22Rv1 (cell line): ENCODE data around the gene ITFG2.

Source experiments
- H3K27ac ChIP-seq: fragments of 450-650 bp; 2 replicates; pipeline ENCODE4 v1.5.1; 2017
- CTCF ChIP-seq: fragments of 450-650 bp; IDR thresholded peaks from 2 replicates; pipeline ENCODE4 v1.5.1; 2017; ENCODE audit warnings: mild to moderate bottlenecking
- ZFX ChIP-seq: fragments of 450-650 bp; IDR thresholded peaks from 2 replicates; pipeline ENCODE4 v1.6.1; 2017; ENCODE audit warnings: antibody characterized with exemption, borderline replicate concordance

ITFG2 gene

GRCh38 chr12:2772370-2772769 is 40.1 kb upstream of the ITFG2 start:
- TF ChIP-seq ZFX (no peak), CTCF (no peak)
- no peak overlapping the region for H3K27ac ChIP-seq

GRCh38 chr12:2773199-2773875 is 39.1 kb upstream of the ITFG2 start:
- no peak overlapping the region for H3K27ac ChIP-seq
- TF ChIP-seq ZFX = no peak
- TF ChIP-seq CTCF = no peak

- no peak overlapping the region for H3K27ac ChIP-seq
- no peak for TF ChIP-seq ZFX
- no peak for TF ChIP-seq CTCF
Observed at GRCh38 chr12:2775431-2775830, 37.0 kb upstream of the ITFG2 start.

- TF ChIP-seq ZFX (no peak), CTCF (no peak)
- H3K27ac ChIP-seq = no peak overlapping the region
Observed at GRCh38 chr12:2776129-2776806, 36.2 kb upstream of the ITFG2 start.

GRCh38 chr12:2779281-2779680 is 33.2 kb upstream of the ITFG2 start:
- no peak for TF ChIP-seq ZFX
- no peak for TF ChIP-seq CTCF
- H3K27ac ChIP-seq = no peak overlapping the region

- H3K27ac ChIP-seq = no peak overlapping the region
- TF ChIP-seq ZFX (no peak), CTCF (peak; percentile 99)
Observed at GRCh38 chr12:2783936-2784600, 28.4 kb upstream of the ITFG2 start.

GRCh38 chr12:2785017-2785416 is 27.5 kb upstream of the ITFG2 start:
- H3K27ac ChIP-seq = no peak overlapping the region
- no peak for TF ChIP-seq CTCF
